SK-N-SH (cell line): ENCODE results near the gene MALT1. TPM values are rescaled to one million over a fixed set of nuclear protein-coding genes. Genes with fewer than 3 reads are reported as not detected.

Source experiments
- CTCF ChIA-PET: fragments of 300-600, 350-600 bp; formaldehyde crosslinking; extraction: SDS; loops from one replicate; lab custom pipeline; 2021; lab: Yijun Ruan, JAX
- POLR2A ChIA-PET: fragments of 350-600 bp; sonication (Branson Sonifier 250); formaldehyde crosslinking; extraction: SDS; loops from one replicate; lab custom pipeline; 2020; ENCODE audit warnings: antibody characterized with exemption, inconsistent platforms; lab: Yijun Ruan, JAX
- DNase-seq: peaks from one replicate; pipeline ENCODE4 v3.0.0; 2012
- H2AFZ ChIP-seq: fragments of 200-600 bp; sonication (generic); 2 replicates; pipeline ENCODE4 v1.8.1; 2016; ENCODE audit warnings: antibody characterized with exemption, mild to moderate bottlenecking, low read depth
- H3F3A ChIP-seq: fragments of 200-600 bp; sonication (generic); replicated peaks from 2 replicates; pipeline ENCODE3; 2016; ENCODE audit warnings: antibody characterized with exemption, mild to moderate bottlenecking; ENCODE audit not compliant: insufficient read depth
- H3K27ac ChIP-seq, 2 experiments: fragments of 200-500 bp in 1 of 2; fragments of 200-600 bp in 1 of 2; sonication (Bioruptor generic) in 1 of 2; sonication (generic), shearing (Covaris generic) in 1 of 2; 2 replicates each; pipeline versions ENCODE4 v1.5.1 to v1.6.1; 2014 to 2016; ENCODE audit warnings: low read depth in 2 of 2, inconsistent platforms in 1 of 2, low read length in 1 of 2, mild to moderate bottlenecking in 1 of 2, mixed read lengths in 1 of 2
- H3K27me3 ChIP-seq: fragments of 200-600 bp; sonication (generic), shearing (Covaris generic); 2 replicates; pipeline ENCODE4 v1.6.1; 2016; ENCODE audit warnings: mixed run types; ENCODE audit not compliant: insufficient read depth
- H3K36me3 ChIP-seq, 2 experiments: fragments of 200-500 bp in 1 of 2; fragments of 200-600 bp in 1 of 2; sonication (Bioruptor generic) in 1 of 2; sonication (generic) in 1 of 2; replicated peaks in 1 of 2; 2 replicates each; pipeline versions ENCODE3 to v1.5.1; 2014 to 2016; ENCODE audit warnings: low read length in 1 of 2, mild to moderate bottlenecking in 1 of 2; ENCODE audit not compliant: insufficient read depth in 2 of 2, control insufficient read depth in 1 of 2
- H3K4me1 ChIP-seq, 2 experiments: fragments of 200-500 bp in 1 of 2; fragments of 200-600 bp in 1 of 2; sonication (Bioruptor generic) in 1 of 2; sonication (generic), shearing (Covaris generic) in 1 of 2; 2 replicates each; pipeline versions ENCODE4 v1.5.1 to v1.6.1; 2014 to 2016; ENCODE audit warnings: low read depth in 1 of 2, low read length in 1 of 2, mixed run types in 1 of 2; ENCODE audit not compliant: insufficient read depth in 2 of 2, control insufficient read depth in 1 of 2
- H3K4me2 ChIP-seq: fragments of 200-600 bp; sonication (generic), shearing (Covaris generic); 2 replicates; pipeline ENCODE4 v1.6.1; 2017; ENCODE audit warnings: mixed run types
- H3K4me3 ChIP-seq, 2 experiments: fragments of 200-500 bp in 1 of 2; fragments of 200-600 bp in 1 of 2; sonication (Bioruptor generic) in 1 of 2; sonication (generic), shearing (Covaris generic) in 1 of 2; 2 replicates each; pipeline versions ENCODE4 v1.5.1 to v1.8.1; 2014 to 2016; ENCODE audit warnings: low read depth in 2 of 2, inconsistent platforms in 1 of 2, low read length in 1 of 2, mild to moderate bottlenecking in 1 of 2, mixed read lengths in 1 of 2, moderate library complexity in 1 of 2
- H3K79me2 ChIP-seq: fragments of 200-600 bp; sonication (generic); 2 replicates; pipeline ENCODE4 v1.8.1; 2017; ENCODE audit warnings: mild to moderate bottlenecking; ENCODE audit not compliant: insufficient read depth
- H3K9ac ChIP-seq: fragments of 200-600 bp; sonication (generic); 2 replicates; pipeline ENCODE4 v1.6.1; 2017; ENCODE audit warnings: mixed run types
- H3K9me2 ChIP-seq: fragments of 200-600 bp; sonication (generic); 2 replicates; pipeline ENCODE4 v1.6.1; 2017; ENCODE audit warnings: mixed run types
- H3K9me3 ChIP-seq: fragments of 200-600 bp; sonication (generic); 2 replicates; pipeline ENCODE4 v1.6.1; 2017; ENCODE audit warnings: mixed run types, mild to moderate bottlenecking, moderate library complexity
- H4K20me1 ChIP-seq: fragments of 200-600 bp; sonication (generic); 2 replicates; pipeline ENCODE4 v1.6.1; 2017; ENCODE audit warnings: mild to moderate bottlenecking, mixed run types; ENCODE audit not compliant: insufficient read depth
- EP300 ChIP-seq, 2 experiments: IDR thresholded peaks; 2 replicates each; pipeline versions ENCODE4 v1.4.0 to v1.6.1; 2012; ENCODE audit warnings: borderline replicate concordance in 1 of 2, low read depth in 1 of 2, low read length in 1 of 2
- EZH2phosphoT487 ChIP-seq: fragments of 200-600 bp; sonication (generic); IDR thresholded peaks from 2 replicates; pipeline ENCODE4 v1.6.1; 2017; ENCODE audit warnings: low read depth, mixed run types, mild to moderate bottlenecking, antibody characterized with exemption, moderate library complexity, borderline replicate concordance
- MXI1 ChIP-seq: IDR thresholded peaks from 2 replicates; pipeline ENCODE4 v1.6.1; 2012; ENCODE audit warnings: mild to moderate bottlenecking, low read depth, low read length, improper control_type of control experiment
- NFIC ChIP-seq: IDR thresholded peaks from 2 replicates; pipeline ENCODE4 v1.4.0; 2012; ENCODE audit warnings: borderline replicate concordance
- POLR2AphosphoS5 ChIP-seq: IDR thresholded peaks from 2 replicates; pipeline ENCODE4 v1.6.1; 2012; ENCODE audit warnings: low read depth, low read length
- RAD21 ChIP-seq: IDR thresholded peaks from 2 replicates; pipeline ENCODE4 v1.6.1; 2012; ENCODE audit warnings: mild to moderate bottlenecking, low read length
- RCOR1 ChIP-seq: fragments of 150-350 bp; IDR thresholded peaks from 2 replicates; pipeline ENCODE4 v1.6.1; 2017; ENCODE audit warnings: antibody characterized with exemption, low read length
- TEAD4 ChIP-seq: IDR thresholded peaks from 2 replicates; pipeline ENCODE4 v1.4.0; 2012; ENCODE audit warnings: mild to moderate bottlenecking, borderline replicate concordance; ENCODE audit not compliant: insufficient read depth
- USF1 ChIP-seq: IDR thresholded peaks from 2 replicates; pipeline ENCODE4 v1.4.0; 2012; ENCODE audit warnings: low read depth, borderline replicate concordance
- WGBS: methylation state at CpG from one replicate; pipeline ENCODE4 v1.1.6; 2017; ENCODE audit warnings: low lambda C conversion rate; 5-methylcytosine and 5-hydroxymethylcytosine counted together
- polyA plus RNA-seq, 3 experiments: library from polyadenylated mRNA; depleted of rRNA; stranded (reverse); fragments of >200 nt; gene quantifications; 2 replicates each; pipeline ENCODE4 v1.2.3, GENCODE V29; 2012
- TF ChIP-seq, protein P1 (sequence below): IDR thresholded peaks from 2 replicates; pipeline ENCODE4 v1.4.0; 2012; ENCODE audit warnings: low read depth
- TF ChIP-seq, protein P2 (sequence below): fragments of 200-600 bp; sonication (generic); IDR thresholded peaks from 2 replicates; pipeline ENCODE4 v1.6.1; 2017; ENCODE audit warnings: antibody characterized with exemption, mild to moderate bottlenecking, moderate library complexity
- TF ChIP-seq, protein P3 (sequence below): IDR thresholded peaks from 2 replicates; pipeline ENCODE4; 2012

The MALT1 gene
- polyA plus RNA-seq, 1 of the 3 experiments (the other 2 are of a cell fraction) = 6.6 TPM

DNA sequence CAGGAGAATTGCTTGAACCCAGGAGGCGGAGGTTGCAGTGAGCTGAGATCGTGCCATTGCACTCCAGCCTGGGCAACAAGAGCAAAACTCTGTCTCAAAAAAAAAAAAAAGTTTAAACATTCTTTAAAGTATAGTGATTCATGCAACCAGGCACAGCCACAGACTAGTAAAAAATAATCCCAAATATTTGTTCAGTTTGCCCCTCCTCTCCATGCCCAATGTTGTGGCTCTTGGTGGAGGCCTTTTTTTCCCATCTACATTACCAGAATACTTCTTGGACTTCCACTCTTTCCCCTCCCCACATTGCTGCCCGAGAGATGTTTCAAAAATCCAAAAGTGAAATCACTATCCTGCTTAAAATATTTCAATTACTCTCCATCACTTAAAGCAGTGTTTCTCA is 5.1 kb upstream of the MALT1 start:
- Histone ChIP-seq H2AFZ (no peak overlapping the region), H3K79me2 (no peaks in the 10 kb centered on the region), H3K9ac (no peak overlapping the region), H3K27ac (no peak overlapping the region), H3F3A (peaks cover 20% of the 10 kb centered on the region), H3K27me3 (no peaks in the 10 kb centered on the region), H3K9me2 (no peaks in the 10 kb centered on the region), H3K36me3 (no peaks in the 10 kb centered on the region), H3K4me1 (peaks cover 6 to 23% of the 10 kb centered on the region in 2 experiments; a peak in 3 of 4 replicates), H3K4me3 (no peak overlapping the region), H4K20me1 (no peaks in the 10 kb centered on the region), H3K4me2 (no peak overlapping the region), H3K9me3 (no peaks in the 10 kb centered on the region)
- ChIA-PET CTCF (no interaction called here), POLR2A (no interaction called here)
- DNase-seq = no peak
- TF ChIP-seq TEAD4 (no peak), USF1 (no peak), MXI1 (no peak), EZH2phosphoT487 (no peak), POLR2AphosphoS5 (no peak)
- TF ChIP-seq, protein P1, sequence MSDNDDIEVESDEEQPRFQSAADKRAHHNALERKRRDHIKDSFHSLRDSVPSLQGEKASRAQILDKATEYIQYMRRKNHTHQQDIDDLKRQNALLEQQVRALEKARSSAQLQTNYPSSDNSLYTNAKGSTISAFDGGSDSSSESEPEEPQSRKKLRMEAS = no peak
- 87% methylated on average over 3 of the region's 3 CpGs for WGBS

GRCh38 chr18:58668211-58668610 is 3.1 kb upstream of the MALT1 start:
- no peaks in the 10 kb centered on the region for H4K20me1 ChIP-seq
- no peak for DNase-seq
- peaks cover 9 to 23% of the 10 kb centered on the region in 2 experiments; a peak in 3 of 4 replicates for H3K4me1 ChIP-seq
- H3K27me3 ChIP-seq = no peaks in the 10 kb centered on the region
- H3F3A ChIP-seq = peaks cover 20% of the 10 kb centered on the region
- WGBS = 88% methylated on average over 2 of the region's 2 CpGs
- ChIA-PET CTCF (no interaction called here), POLR2A (no interaction called here)
- peaks cover 14% of the 10 kb centered on the region; the same call in 1 of the 2 replicates for H3K79me2 ChIP-seq
- H2AFZ ChIP-seq = no peak overlapping the region
- H3K36me3 ChIP-seq = no peaks in the 10 kb centered on the region
- no peak overlapping the region for H3K4me3 ChIP-seq
- H3K4me2 ChIP-seq = no peak overlapping the region
- no peaks in the 10 kb centered on the region for H3K9me3 ChIP-seq
- TF ChIP-seq, protein P2, sequence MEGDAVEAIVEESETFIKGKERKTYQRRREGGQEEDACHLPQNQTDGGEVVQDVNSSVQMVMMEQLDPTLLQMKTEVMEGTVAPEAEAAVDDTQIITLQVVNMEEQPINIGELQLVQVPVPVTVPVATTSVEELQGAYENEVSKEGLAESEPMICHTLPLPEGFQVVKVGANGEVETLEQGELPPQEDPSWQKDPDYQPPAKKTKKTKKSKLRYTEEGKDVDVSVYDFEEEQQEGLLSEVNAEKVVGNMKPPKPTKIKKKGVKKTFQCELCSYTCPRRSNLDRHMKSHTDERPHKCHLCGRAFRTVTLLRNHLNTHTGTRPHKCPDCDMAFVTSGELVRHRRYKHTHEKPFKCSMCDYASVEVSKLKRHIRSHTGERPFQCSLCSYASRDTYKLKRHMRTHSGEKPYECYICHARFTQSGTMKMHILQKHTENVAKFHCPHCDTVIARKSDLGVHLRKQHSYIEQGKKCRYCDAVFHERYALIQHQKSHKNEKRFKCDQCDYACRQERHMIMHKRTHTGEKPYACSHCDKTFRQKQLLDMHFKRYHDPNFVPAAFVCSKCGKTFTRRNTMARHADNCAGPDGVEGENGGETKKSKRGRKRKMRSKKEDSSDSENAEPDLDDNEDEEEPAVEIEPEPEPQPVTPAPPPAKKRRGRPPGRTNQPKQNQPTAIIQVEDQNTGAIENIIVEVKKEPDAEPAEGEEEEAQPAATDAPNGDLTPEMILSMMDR = no peak
- TF ChIP-seq EP300 (IDR thresholded peaks at IDR 0.05; ENCODE audit: borderline replicate concordance in 1 of 2, low read depth in 1 of 2, low read length in 1 of 2) (no peak), RCOR1 (no peak), NFIC (no peak), RAD21 (no peak)
- TF ChIP-seq, protein P3, sequence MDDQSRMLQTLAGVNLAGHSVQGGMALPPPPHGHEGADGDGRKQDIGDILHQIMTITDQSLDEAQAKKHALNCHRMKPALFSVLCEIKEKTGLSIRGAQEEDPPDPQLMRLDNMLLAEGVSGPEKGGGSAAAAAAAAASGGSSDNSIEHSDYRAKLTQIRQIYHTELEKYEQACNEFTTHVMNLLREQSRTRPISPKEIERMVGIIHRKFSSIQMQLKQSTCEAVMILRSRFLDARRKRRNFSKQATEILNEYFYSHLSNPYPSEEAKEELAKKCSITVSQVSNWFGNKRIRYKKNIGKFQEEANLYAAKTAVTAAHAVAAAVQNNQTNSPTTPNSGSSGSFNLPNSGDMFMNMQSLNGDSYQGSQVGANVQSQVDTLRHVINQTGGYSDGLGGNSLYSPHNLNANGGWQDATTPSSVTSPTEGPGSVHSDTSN = peak; percentile 27; the same call in 1 of the 2 replicates
- TF ChIP-seq, all 33 proteins: peak for 1
- H3K27ac ChIP-seq = peak overlapping the region in 1 of 2 experiments; percentile 42; a peak in 1 of 4 replicates
- no peaks in the 10 kb centered on the region for H3K9me2 ChIP-seq
- no peak overlapping the region for H3K9ac ChIP-seq
